Transverse colon (tissue), 4 donors: Measurements from ENCODE around the gene CBARP. TPM values are rescaled to one million over a fixed set of nuclear protein-coding genes. Genes with fewer than 3 reads are reported as not detected.

Experiments used
- DNase-seq: peaks from one replicate; pipeline ENCODE4 v3.0.0-alpha.2; 2019
- H3K27ac ChIP-seq, 4 donors: fragments of 200-600 bp; sonication (generic); 2 replicates each; pipeline ENCODE4 v1.5.1; 2016 to 2018; ENCODE audit warnings: inconsistent platforms in 4 of 4
- H3K27me3 ChIP-seq: fragments of 200-600 bp; sonication (generic); 2 replicates; pipeline ENCODE4 v1.5.1; 2017; ENCODE audit warnings: inconsistent platforms
- H3K36me3 ChIP-seq, 4 donors: fragments of 200-600 bp; sonication (generic); 2 replicates each; pipeline ENCODE4 v1.5.1; 2017 to 2019; ENCODE audit warnings: inconsistent platforms in 4 of 4
- H3K4me1 ChIP-seq, 4 donors: fragments of 200-600 bp; sonication (generic); 2 replicates each; pipeline ENCODE4 v1.5.1; 2017 to 2020; ENCODE audit warnings: inconsistent platforms in 4 of 4
- H3K4me3 ChIP-seq, 4 donors: fragments of 200-600 bp; sonication (generic); 1 replicate in 1 of 4; 2 replicates in 3 of 4; pipeline versions ENCODE4 v1.5.1 to v1.6.1; 2017 to 2019; ENCODE audit warnings: inconsistent platforms in 4 of 4
- H3K9me3 ChIP-seq, 2 donors: fragments of 200-600 bp; sonication (generic); 2 replicates each; pipeline ENCODE4 v1.5.1; 2017 to 2019; ENCODE audit warnings: inconsistent platforms in 2 of 2
- CTCF ChIP-seq, 5 experiments: fragments of 200-600 bp in 3 of 5; fragments of 450-650 bp in 2 of 5; sonication (generic) in 3 of 5; IDR thresholded peaks; 1 replicate in 2 of 5; 2 replicates in 3 of 5; pipeline ENCODE4 v1.5.1; 2016 to 2017; ENCODE audit warnings: antibody characterized with exemption in 5 of 5, inconsistent platforms in 3 of 5, mild to moderate bottlenecking in 2 of 5, moderate library complexity in 1 of 5
- EP300 ChIP-seq: sonication (generic); formaldehyde crosslinking; IDR thresholded peaks from one replicate; pipeline ENCODE4 v1.6.1; 2017; ENCODE audit warnings: antibody characterized with exemption, low read depth
- POLR2A ChIP-seq: fragments of 450-650 bp; IDR thresholded peaks from one replicate; pipeline ENCODE4 v1.6.1; 2016; ENCODE audit warnings: antibody characterized with exemption, mild to moderate bottlenecking, moderate library complexity
- POLR2AphosphoS5 ChIP-seq, 3 donors: sonication (generic); formaldehyde crosslinking; IDR thresholded peaks; one replicate each; pipeline ENCODE4 v1.6.1; 2016; ENCODE audit warnings: antibody characterized with exemption in 3 of 3
- WGBS, 2 donors: methylation state at CpG; one replicate each; pipeline ENCODE4 v1.1.5; 2018; ENCODE audit warnings: low coverage in 1 of 2; 5-methylcytosine and 5-hydroxymethylcytosine counted together
- in situ Hi-C, 4 donors: fragments of 200-750 bp; cut with MboI; loops; one replicate each; pipeline versions ENCODE4 v1.15.0 to v1.15.1; 2017; ENCODE audit warnings: low sequenced_read_pairs in 3 of 4, low pct_ligation_motif_present in 1 of 4, low pct_unique_long_range_greater_than_20kb in 1 of 4
- intact Hi-C: fragments of 100-400 bp; cut with DNase I; formaldehyde crosslinking; loops from one replicate; pipeline ENCODE4 v1.15.1; 2023; ENCODE audit warnings: low total_unique reads
- total RNA-seq, 4 donors: library from RNA; depleted of rRNA; stranded (reverse); fragments of >200 nt; gene quantifications; one replicate each; pipeline ENCODE4 v1.1.0, GENCODE V29; 2016

The CBARP gene
- total RNA-seq, 4 donors from 2014 or later: 0.32 to 5.2 (median 0.68) TPM; not detected in 1

GRCh38 chr19:1243768-1244692 lies 6.2 kb upstream of the CBARP start:
- intact Hi-C loops: loop anchor here (1.0 to 10.0 kb wide), 3 partner anchors 23 to 219 kb away; partner anchors contain the start of genes CNN2, GPX4, RNU6-2 and TMEM259
- H3K4me1 ChIP-seq: peaks cover 62 to 73% (median 67%) of the 10 kb centered on the region in 4 donors
- TF ChIP-seq POLR2AphosphoS5 (IDR thresholded peaks at IDR 0.05) (peak in 1 of 3 donors; percentile 31), CTCF (IDR thresholded peaks at IDR 0.05) (peak; percentile 95 to 99 (median 98)), POLR2A (no peak), EP300 (no peak)
- H3K36me3 ChIP-seq: no peaks in the 10 kb centered on the region
- peak overlapping the region in 1 of 4 donors; percentile 86 for H3K4me3 ChIP-seq
- H3K9me3 ChIP-seq: no peaks in the 10 kb centered on the region
- no peaks in the 10 kb centered on the region for H3K27me3 ChIP-seq
- peak; percentile 91 for DNase-seq
- WGBS, 2 donors: 72% methylated on average over 14 of the region's 33 CpGs; no CpG with 5 or more reads in 1 of the 2 donors
- peak overlapping the region; percentile 98 to 99 (median 98) for H3K27ac ChIP-seq
- in situ Hi-C loops: no loop called here

- Histone ChIP-seq H3K9me3 (no peaks in the 10 kb centered on the region), H3K36me3 (no peaks in the 10 kb centered on the region), H3K4me1 (peaks cover 64 to 74% (median 69%) of the 10 kb centered on the region in 4 donors), H3K4me3 (peak within 1 kb of the TSS; percentile 86 to 98 (median 90)), H3K27ac (peak within 1 kb of the TSS; percentile 98 to 99 (median 98)), H3K27me3 (peaks cover 14% of the 10 kb centered on the region)
- in situ Hi-C loops (no loop called here), intact Hi-C loops (loop anchor here (10.0 kb wide), 2 partner anchors 137 to 217 kb away; partner anchors contain the start of genes CNN2, GPX4, RNU6-2 and TMEM259)
- 0% methylated on average over 44 of the region's 79 CpGs; no CpG with 5 or more reads in 1 of the 2 donors for WGBS, 2 donors
- TF ChIP-seq POLR2AphosphoS5 (IDR thresholded peaks at IDR 0.05) (peak; percentile 88 to 92 (median 91)), EP300 (no peak)
- peak; percentile 96 for DNase-seq
These were observed 3.8 kb upstream of the CBARP start, which contains the start of gene ATP5F1D for GRCh38 chr19:1241417-1242095. ATP5F1D (plus strand) TSS chr19:1241751; CDS start chr19:1241851, 100 bp downstream.

GRCh38 chr19:1240925-1241324 lies 3.1 kb upstream of the CBARP start:
- no peak for TF ChIP-seq POLR2A
- TF ChIP-seq POLR2AphosphoS5 (IDR thresholded peaks at IDR 0.05): no peak
- H3K36me3 ChIP-seq: no peaks in the 10 kb centered on the region
- no peak for DNase-seq
- intact Hi-C loops: loop anchor here (10.0 kb wide), 2 partner anchors 136 to 216 kb away; partner anchors contain the start of genes CNN2, GPX4, RNU6-2 and TMEM259
- in situ Hi-C loops: no loop called here
- WGBS, 2 donors: 53% methylated on average over 15 of the region's 15 CpGs; no CpG with 5 or more reads in 1 of the 2 donors
- peak overlapping the region in 2 of 4 donors; percentile 29 to 86 for H3K4me3 ChIP-seq
- peak overlapping the region; percentile 98 to 99 (median 98) for H3K27ac ChIP-seq
- H3K27me3 ChIP-seq: peaks cover 20% of the 10 kb centered on the region
- peaks cover 59 to 71% (median 64%) of the 10 kb centered on the region in 4 donors for H3K4me1 ChIP-seq
- no peaks in the 10 kb centered on the region for H3K9me3 ChIP-seq

- DNase-seq: peak; percentile 88
- in situ Hi-C loops: no loop called here
- Histone ChIP-seq H3K4me3 (peak overlapping the region in 3 of 4 donors; percentile 8 to 86 (median 29)), H3K4me1 (peaks cover 50 to 63% (median 55%) of the 10 kb centered on the region in 4 donors), H3K27me3 (peaks cover 29% of the 10 kb centered on the region), H3K9me3 (no peaks in the 10 kb centered on the region), H3K27ac (peak overlapping the region; percentile 98 to 99 (median 98)), H3K36me3 (no peaks in the 10 kb centered on the region)
- TF ChIP-seq POLR2A (no peak), POLR2AphosphoS5 (IDR thresholded peaks at IDR 0.05) (no peak), CTCF (IDR thresholded peaks at IDR 0.05) (peak; percentile 59 to 93 (median 82)), EP300 (no peak)
- intact Hi-C loops: loop anchor here (10.0 kb wide), 2 partner anchors 135 to 215 kb away; partner anchors contain the start of genes CNN2, GPX4, RNU6-2 and TMEM259
- 0 to 13% methylated on average over 6 to 56 of the region's 84 CpGs for WGBS, 2 donors
These were observed 2.3 kb upstream of the CBARP start for GRCh38 chr19:1239796-1240737.
